GM12891 (cell line): ENCODE data around the gene LSM4.
A peak's percentile ranks its signal among the peaks of the same experiment; 100 is the strongest.

ENCODE experiments used
- DNase-seq: peaks from one replicate; pipeline ENCODE4 v3.0.0; 2011; ENCODE audit warnings: low spot score; ENCODE audit not compliant: insufficient read length
- FAIRE-seq: peaks from 2 replicates; lab custom pipeline; 2011; peaks lifted over from hg19 to GRCh38; lab: Jason Lieb, UNC
- PAX5 ChIP-seq: IDR thresholded peaks from 2 replicates; pipeline ENCODE4 v1.6.1; 2011; ENCODE audit warnings: low read length, moderate library complexity, mild to moderate bottlenecking; ENCODE audit not compliant: insufficient read depth, severe bottlenecking
- POLR2A ChIP-seq: IDR thresholded peaks from 2 replicates; pipeline ENCODE4 v1.6.1; 2011; ENCODE audit warnings: low read depth, low read length, control low read depth
- POLR2AphosphoS5 ChIP-seq: IDR thresholded peaks from 2 replicates; pipeline ENCODE4 v1.6.1; 2011; ENCODE audit warnings: low read depth, low read length, control low read depth
- POU2F2 ChIP-seq: IDR thresholded peaks from 2 replicates; pipeline ENCODE4 v1.6.1; 2011; ENCODE audit warnings: low read depth, mild to moderate bottlenecking, control low read depth, low read length, moderate library complexity
- SPI1 ChIP-seq: IDR thresholded peaks from 2 replicates; pipeline ENCODE4 v1.6.1; 2011; ENCODE audit warnings: low read depth, low read length, control low read depth
- TAF1 ChIP-seq: IDR thresholded peaks from 2 replicates; pipeline ENCODE4 v1.6.1; 2011; ENCODE audit warnings: low read depth, low read length, control low read depth

Gene LSM4

DNA sequence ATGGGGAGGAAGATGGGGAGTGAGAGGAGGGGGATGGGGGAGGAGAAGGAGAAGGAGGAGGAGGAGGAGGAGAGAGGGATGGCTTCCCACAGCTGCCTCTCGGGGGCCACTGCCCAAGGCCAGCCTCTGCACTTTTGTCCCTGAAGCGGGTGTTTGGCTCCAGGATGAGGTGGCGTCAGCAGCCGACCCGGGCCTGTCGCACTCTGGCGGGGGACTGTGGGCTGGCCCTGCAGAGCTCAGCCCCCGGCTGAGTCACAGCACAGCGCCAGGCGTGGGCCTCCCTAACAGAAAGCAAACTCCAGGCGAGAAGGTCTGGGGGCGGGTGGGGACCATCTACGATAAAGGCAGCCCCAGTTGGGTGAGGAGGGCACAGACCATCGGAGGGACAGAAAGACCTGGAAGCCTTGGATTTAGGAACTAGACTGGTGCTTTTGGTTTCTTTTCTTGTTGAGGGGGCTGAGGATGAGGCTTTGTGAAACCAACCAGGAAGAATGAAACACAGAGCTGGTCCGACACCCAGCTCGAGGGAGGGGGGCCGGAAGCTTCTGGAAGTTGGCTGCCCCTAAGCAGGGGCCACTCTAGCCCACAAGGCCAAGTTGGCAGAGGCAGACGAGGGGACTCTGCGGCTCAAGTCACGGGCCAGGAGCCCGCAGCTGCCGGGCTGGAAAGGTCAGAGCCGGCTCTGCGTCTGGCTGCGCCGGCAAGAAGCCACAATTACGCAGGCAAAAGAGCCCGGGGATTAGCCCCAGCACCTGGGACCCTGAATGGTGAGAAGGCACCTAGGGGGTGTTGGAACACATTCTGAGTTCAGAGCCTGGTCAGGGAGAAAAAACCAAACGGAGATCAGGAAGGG lies 18.2 kb downstream of the LSM4 start:
- DNase-seq, result peak; percentile 89
- TF ChIP-seq POU2F2 (peak; percentile 51), SPI1 (no peak), POLR2AphosphoS5 (peak; percentile 65; the same call in 1 of the 2 replicates), TAF1 (peak; percentile 63; the same call in 1 of the 2 replicates), PAX5 (no peak), POLR2A (peak; percentile 59; the same call in 1 of the 2 replicates)
- peak; percentile 78 for FAIRE-seq

DNA sequence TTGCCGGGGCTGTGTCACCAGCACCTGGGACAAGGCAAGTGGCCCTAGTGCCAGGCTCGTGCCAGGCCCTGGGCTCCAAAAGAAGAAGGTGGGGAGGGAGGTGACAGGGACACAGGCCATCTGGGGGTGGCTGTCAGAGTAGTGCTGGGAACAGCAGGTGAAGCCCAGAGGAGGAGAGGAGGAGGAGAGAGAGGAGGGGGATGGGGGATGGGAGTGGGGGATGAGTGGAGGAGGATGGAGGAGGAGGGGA lies 18.7 kb downstream of the LSM4 start:
- DNase-seq (no peak), FAIRE-seq (no peak)
- TF ChIP-seq POU2F2 (no peak), POLR2AphosphoS5 (no peak), POLR2A (no peak), TAF1 (no peak), PAX5 (no peak), SPI1 (no peak)

- FAIRE-seq (no peak), DNase-seq (no peak)
- no peak for TF ChIP-seq POU2F2
- no peak for TF ChIP-seq SPI1
- no peak for TF ChIP-seq POLR2A
- no peak for TF ChIP-seq TAF1
- TF ChIP-seq PAX5, result no peak
- TF ChIP-seq POLR2AphosphoS5, result no peak
Observed at GRCh38 chr19:18301718-18302111, 21.2 kb downstream of the LSM4 start.

DNA sequence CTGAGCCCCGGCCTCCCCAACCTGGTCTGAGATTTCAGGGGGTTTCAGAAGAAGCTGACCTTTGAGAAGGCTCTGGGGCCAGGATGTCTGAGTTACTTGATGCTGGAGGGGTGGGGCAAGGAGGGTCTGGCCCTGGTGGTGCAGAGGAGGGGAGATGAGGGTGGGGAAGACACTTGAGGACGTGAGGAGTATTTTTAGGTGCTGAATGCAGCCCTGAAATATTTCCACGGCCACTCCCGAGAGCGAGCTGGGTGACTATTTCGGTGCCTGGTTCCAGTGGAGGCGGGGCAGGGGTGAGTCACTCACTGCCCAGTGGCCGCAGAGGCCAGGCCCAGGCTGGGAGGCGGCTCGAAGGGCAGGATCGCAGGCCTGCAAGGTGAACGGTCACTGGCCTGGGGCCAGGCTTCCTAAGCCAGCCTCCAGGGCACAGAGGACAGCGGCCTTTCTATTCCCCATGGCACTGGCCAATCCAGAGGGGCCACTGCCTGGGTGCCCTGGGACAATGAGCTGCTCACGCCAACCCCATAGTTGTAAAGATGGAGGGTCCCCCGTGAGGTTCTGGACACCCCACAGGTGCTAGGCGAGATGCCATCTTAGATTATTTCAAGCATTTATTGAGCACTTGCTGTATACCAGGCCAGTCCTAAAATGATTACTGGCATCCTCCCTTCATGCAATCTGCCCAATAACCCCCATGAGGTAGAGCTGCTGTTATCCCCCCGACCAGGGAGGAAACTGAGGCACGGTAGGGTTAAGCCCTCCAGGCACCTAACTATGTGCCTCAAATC lies 21.8 kb downstream of the LSM4 start:
- FAIRE-seq, result no peak
- TF ChIP-seq POLR2AphosphoS5 (no peak), POLR2A (no peak), SPI1 (no peak), POU2F2 (no peak), TAF1 (no peak), PAX5 (no peak)
- DNase-seq, result no peak

DNA sequence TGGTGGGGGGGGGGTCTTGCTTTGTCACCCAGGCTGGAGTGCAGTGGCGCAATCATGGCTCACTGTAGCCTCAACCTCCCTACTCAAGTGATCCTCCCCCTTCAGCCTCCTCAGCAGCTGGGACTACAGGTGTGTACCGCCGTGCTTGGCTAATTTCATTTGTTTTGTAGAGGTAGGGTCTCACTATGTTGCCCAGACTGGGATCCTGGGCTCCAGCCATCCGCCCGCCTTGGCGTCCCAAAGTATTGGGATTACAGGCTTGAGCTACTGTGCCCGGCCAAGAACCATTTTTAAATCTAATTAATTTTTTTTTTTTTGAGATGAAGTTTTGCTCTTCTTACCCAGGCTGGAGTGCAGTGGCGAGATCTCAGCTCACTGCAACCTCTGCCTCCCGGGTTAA lies 23.2 kb downstream of the LSM4 start:
- FAIRE-seq, result no peak
- DNase-seq, result no peak

GRCh38 chr19:18298601-18299000 lies 24.3 kb downstream of the LSM4 start:
- no peak for TF ChIP-seq POLR2A
- no peak for TF ChIP-seq POLR2AphosphoS5
- TF ChIP-seq SPI1, result no peak
- TF ChIP-seq POU2F2, result no peak
- TF ChIP-seq PAX5, result no peak
- no peak for TF ChIP-seq TAF1
- DNase-seq (no peak), FAIRE-seq (no peak)

More for the DNA sequence above, 23.2 kb downstream of the LSM4 start:
- TF ChIP-seq TAF1, result no peak
- TF ChIP-seq POU2F2, result no peak
- TF ChIP-seq POLR2AphosphoS5, result no peak
- no peak for TF ChIP-seq POLR2A
- no peak for TF ChIP-seq SPI1
- no peak for TF ChIP-seq PAX5

- FAIRE-seq, result no peak
- TF ChIP-seq POLR2AphosphoS5 (no peak), TAF1 (no peak), SPI1 (no peak), POLR2A (no peak), POU2F2 (no peak), PAX5 (no peak)
- no peak for DNase-seq
Observed at GRCh38 chr19:18297308-18297707, 25.6 kb downstream of the LSM4 start.

DNA sequence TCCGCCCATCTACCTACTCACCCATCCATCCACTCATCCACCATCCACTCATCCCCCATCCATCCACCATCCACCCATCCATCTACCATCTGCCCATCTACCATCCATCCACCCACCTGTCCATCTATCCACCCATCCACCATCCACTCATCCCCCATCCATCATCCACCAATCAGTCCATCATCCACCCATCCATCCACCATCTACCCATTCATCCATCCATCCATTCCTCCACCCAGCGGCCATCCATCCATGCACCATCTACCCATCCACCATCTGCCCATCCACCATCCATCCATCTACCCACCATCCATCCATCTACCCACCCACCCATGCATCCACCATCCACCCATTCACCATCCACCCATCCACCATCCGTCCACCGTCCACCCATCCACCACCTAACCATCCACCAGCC lies 27.8 kb downstream of the LSM4 start:
- no peak for TF ChIP-seq POLR2A
- no peak for TF ChIP-seq POLR2AphosphoS5
- TF ChIP-seq PAX5, result no peak
- no peak for TF ChIP-seq POU2F2
- DNase-seq, result no peak
- no peak for FAIRE-seq

GRCh38 chr19:18294467-18294864 lies 28.4 kb downstream of the LSM4 start:
- no peak for DNase-seq
- TF ChIP-seq PAX5, result no peak
- FAIRE-seq, result peak; percentile 91

DNA sequence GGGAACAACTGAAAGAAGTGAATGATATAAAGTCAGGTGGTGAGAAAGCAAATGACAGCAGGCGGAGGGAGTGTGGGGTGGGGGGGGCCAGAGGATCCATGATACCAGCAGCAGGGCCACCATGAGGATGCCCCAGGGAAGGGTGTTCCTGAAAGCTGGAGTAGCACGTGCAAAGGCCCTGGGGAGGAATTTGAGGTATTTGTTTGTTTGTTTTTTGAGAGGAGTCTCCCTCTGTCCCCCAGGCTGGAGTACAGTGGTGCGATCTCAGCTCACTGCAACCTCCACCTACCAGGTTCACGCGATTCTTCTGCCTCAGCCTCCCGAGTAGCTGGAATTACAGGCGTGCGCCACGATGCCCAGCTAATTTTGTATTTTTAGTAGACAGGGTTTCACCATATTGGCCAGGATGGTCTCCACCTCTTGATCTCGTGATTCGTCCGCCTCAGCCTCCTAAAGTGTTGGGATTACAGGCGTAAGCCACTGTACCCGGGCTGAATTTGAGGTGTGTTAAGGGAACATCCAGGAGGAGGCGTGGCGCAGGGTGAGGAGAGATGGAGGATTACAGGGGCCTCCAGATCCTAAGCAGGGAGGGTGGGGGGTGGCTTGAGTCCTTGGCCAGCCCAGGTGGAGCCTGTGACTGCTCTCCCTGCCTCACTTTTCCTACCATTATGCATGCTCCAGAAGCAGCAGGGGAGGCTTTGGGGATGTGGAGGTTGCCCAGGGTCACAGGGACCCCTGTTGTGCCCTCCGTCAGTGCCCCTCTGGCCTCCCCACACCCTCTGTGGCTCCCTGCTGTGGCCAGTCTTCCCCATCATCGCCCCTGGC lies 29.0 kb downstream of the LSM4 start:
- no peak for DNase-seq
- FAIRE-seq, result no peak
- TF ChIP-seq PAX5 (no peak), POU2F2 (no peak), POLR2AphosphoS5 (no peak)
